WTC11 (cell line): ENCODE measurements around the gene ZNF827.

Source experiments
- CTCF ChIP-seq: fragments of 200-600 bp; IDR thresholded peaks from 2 replicates; pipeline ENCODE4 v1.8.0; 2022; ENCODE audit warnings: antibody characterized with exemption
- ELF4 ChIP-seq: sonication (generic); formaldehyde crosslinking; IDR thresholded peaks from 2 replicates; pipeline ENCODE4 v1.8.1; 2022; ENCODE audit warnings: low read depth, mild to moderate bottlenecking, moderate library complexity, missing genetic modification reagents
- FOXP1 ChIP-seq: sonication (generic); formaldehyde crosslinking; IDR thresholded peaks from 2 replicates; pipeline ENCODE4 v1.8.0; 2022; ENCODE audit warnings: missing genetic modification reagents, mild to moderate bottlenecking, moderate library complexity, borderline replicate concordance
- SP1 ChIP-seq: sonication (generic); formaldehyde crosslinking; conservative IDR thresholded peaks from 2 replicates; pipeline ENCODE4 v1.8.1; 2022; ENCODE audit warnings: missing genetic modification reagents
- TEAD4 ChIP-seq: sonication (generic); formaldehyde crosslinking; IDR thresholded peaks from 2 replicates; pipeline ENCODE4 v1.8.0; 2022; ENCODE audit warnings: mild to moderate bottlenecking, missing genetic modification reagents
- TP53 ChIP-seq: sonication (generic); formaldehyde crosslinking; IDR thresholded peaks from 2 replicates; pipeline ENCODE4 v1.8.1; 2023; ENCODE audit warnings: mild to moderate bottlenecking, missing genetic modification reagents
- ZBTB21 ChIP-seq: sonication (generic); formaldehyde crosslinking; IDR thresholded peaks from 2 replicates; pipeline ENCODE4 v1.8.1; 2023; ENCODE audit warnings: mild to moderate bottlenecking, missing genetic modification reagents, borderline replicate concordance
- TF ChIP-seq, protein P1 (sequence below): sonication (generic); formaldehyde crosslinking; IDR thresholded peaks from 2 replicates; pipeline ENCODE4 v1.8.1; 2022; ENCODE audit warnings: mild to moderate bottlenecking, moderate library complexity, missing genetic modification reagents
- TF ChIP-seq, protein P2 (sequence below): sonication (generic); formaldehyde crosslinking; IDR thresholded peaks from 2 replicates; pipeline ENCODE4 v1.8.0; 2022; ENCODE audit warnings: mild to moderate bottlenecking, missing genetic modification reagents
- TF ChIP-seq, protein P3 (sequence below): sonication (generic); formaldehyde crosslinking; IDR thresholded peaks from 2 replicates; pipeline ENCODE4 v1.8.1; 2023; ENCODE audit warnings: mild to moderate bottlenecking, missing genetic modification reagents
- TF ChIP-seq, protein P4 (sequence below): sonication (generic); formaldehyde crosslinking; conservative IDR thresholded peaks from 2 replicates; pipeline ENCODE4 v1.8.1; 2022; ENCODE audit warnings: mild to moderate bottlenecking, missing genetic modification reagents
- TF ChIP-seq, protein P5 (sequence below): sonication (generic); formaldehyde crosslinking; IDR thresholded peaks from 2 replicates; pipeline ENCODE4 v1.8.1; 2023; ENCODE audit warnings: mild to moderate bottlenecking, missing genetic modification reagents

GRCh38 chr4:145960012-145960411 lies 21.4 kb upstream of the ZNF827 start:
- TF ChIP-seq, protein P1, sequence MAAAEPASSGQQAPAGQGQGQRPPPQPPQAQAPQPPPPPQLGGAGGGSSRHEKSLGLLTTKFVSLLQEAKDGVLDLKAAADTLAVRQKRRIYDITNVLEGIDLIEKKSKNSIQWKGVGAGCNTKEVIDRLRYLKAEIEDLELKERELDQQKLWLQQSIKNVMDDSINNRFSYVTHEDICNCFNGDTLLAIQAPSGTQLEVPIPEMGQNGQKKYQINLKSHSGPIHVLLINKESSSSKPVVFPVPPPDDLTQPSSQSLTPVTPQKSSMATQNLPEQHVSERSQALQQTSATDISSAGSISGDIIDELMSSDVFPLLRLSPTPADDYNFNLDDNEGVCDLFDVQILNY, result no peak
- TF ChIP-seq CTCF, result no peak
- TF ChIP-seq ELF4 (CRISPR knock-in tag), result no peak
- TF ChIP-seq SP1 (CRISPR knock-in tag), result no peak
- TF ChIP-seq, protein P2, sequence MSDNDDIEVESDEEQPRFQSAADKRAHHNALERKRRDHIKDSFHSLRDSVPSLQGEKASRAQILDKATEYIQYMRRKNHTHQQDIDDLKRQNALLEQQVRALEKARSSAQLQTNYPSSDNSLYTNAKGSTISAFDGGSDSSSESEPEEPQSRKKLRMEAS (CRISPR knock-in tag), result no peak
- TF ChIP-seq, protein P3, sequence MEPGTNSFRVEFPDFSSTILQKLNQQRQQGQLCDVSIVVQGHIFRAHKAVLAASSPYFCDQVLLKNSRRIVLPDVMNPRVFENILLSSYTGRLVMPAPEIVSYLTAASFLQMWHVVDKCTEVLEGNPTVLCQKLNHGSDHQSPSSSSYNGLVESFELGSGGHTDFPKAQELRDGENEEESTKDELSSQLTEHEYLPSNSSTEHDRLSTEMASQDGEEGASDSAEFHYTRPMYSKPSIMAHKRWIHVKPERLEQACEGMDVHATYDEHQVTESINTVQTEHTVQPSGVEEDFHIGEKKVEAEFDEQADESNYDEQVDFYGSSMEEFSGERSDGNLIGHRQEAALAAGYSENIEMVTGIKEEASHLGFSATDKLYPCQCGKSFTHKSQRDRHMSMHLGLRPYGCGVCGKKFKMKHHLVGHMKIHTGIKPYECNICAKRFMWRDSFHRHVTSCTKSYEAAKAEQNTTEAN, result no peak
- TF ChIP-seq, protein P4, sequence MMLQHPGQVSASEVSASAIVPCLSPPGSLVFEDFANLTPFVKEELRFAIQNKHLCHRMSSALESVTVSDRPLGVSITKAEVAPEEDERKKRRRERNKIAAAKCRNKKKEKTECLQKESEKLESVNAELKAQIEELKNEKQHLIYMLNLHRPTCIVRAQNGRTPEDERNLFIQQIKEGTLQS (CRISPR knock-in tag), result no peak
- TF ChIP-seq TEAD4 (CRISPR knock-in tag), result no peak
- no peak for TF ChIP-seq FOXP1 (CRISPR knock-in tag)
- no peak for TF ChIP-seq ZBTB21 (CRISPR knock-in tag)
- TF ChIP-seq, protein P5, sequence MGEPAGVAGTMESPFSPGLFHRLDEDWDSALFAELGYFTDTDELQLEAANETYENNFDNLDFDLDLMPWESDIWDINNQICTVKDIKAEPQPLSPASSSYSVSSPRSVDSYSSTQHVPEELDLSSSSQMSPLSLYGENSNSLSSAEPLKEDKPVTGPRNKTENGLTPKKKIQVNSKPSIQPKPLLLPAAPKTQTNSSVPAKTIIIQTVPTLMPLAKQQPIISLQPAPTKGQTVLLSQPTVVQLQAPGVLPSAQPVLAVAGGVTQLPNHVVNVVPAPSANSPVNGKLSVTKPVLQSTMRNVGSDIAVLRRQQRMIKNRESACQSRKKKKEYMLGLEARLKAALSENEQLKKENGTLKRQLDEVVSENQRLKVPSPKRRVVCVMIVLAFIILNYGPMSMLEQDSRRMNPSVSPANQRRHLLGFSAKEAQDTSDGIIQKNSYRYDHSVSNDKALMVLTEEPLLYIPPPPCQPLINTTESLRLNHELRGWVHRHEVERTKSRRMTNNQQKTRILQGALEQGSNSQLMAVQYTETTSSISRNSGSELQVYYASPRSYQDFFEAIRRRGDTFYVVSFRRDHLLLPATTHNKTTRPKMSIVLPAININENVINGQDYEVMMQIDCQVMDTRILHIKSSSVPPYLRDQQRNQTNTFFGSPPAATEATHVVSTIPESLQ (CRISPR knock-in tag), result no peak
- no peak for TF ChIP-seq TP53 (CRISPR knock-in tag)
